Sigmoid colon (tissue), 4 donors: ENCODE measurements around the gene KCNH1.

Source experiments
- EP300 ChIP-seq, 4 donors: sonication (generic); formaldehyde crosslinking; IDR thresholded peaks; one replicate each; pipeline ENCODE4 v1.6.1; 2017; ENCODE audit warnings: antibody characterized with exemption in 4 of 4
- POLR2A ChIP-seq, 2 donors: fragments of 450-650 bp; IDR thresholded peaks; one replicate each; pipeline ENCODE4 v1.6.1; 2016; ENCODE audit warnings: antibody characterized with exemption in 2 of 2, mild to moderate bottlenecking in 2 of 2, moderate library complexity in 2 of 2
- TF ChIP-seq, protein P1 (sequence below), 4 experiments: fragments of 450-650 bp in 3 of 4; fragments of 200-600 bp in 1 of 4; IDR thresholded peaks; one replicate each; pipeline ENCODE4 v1.5.1; 2016 to 2019; ENCODE audit warnings: antibody characterized with exemption in 4 of 4, mild to moderate bottlenecking in 3 of 4, moderate library complexity in 2 of 4

DNA sequence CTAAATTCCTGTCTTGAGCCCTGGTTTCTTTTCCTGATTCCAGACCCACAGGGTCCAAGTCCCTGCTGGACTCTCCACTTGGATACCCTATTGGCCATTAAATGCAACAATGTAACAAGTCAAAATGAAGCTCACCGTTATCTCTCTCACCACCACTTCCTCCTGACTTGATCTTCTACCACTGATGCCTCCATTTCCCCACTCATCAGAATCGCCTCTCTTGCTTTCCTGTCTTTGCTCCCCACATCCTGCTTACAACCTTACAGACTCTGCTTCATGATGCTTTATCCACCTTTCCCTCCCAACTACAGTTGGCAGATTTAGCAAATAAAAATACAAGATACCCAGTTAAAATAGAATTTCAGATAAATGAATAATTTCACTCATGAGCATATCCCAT is 343.8 kb downstream of the KCNH1 start:
- TF ChIP-seq POLR2A (IDR thresholded peaks at IDR 0.05): no peak
- TF ChIP-seq, protein P1, sequence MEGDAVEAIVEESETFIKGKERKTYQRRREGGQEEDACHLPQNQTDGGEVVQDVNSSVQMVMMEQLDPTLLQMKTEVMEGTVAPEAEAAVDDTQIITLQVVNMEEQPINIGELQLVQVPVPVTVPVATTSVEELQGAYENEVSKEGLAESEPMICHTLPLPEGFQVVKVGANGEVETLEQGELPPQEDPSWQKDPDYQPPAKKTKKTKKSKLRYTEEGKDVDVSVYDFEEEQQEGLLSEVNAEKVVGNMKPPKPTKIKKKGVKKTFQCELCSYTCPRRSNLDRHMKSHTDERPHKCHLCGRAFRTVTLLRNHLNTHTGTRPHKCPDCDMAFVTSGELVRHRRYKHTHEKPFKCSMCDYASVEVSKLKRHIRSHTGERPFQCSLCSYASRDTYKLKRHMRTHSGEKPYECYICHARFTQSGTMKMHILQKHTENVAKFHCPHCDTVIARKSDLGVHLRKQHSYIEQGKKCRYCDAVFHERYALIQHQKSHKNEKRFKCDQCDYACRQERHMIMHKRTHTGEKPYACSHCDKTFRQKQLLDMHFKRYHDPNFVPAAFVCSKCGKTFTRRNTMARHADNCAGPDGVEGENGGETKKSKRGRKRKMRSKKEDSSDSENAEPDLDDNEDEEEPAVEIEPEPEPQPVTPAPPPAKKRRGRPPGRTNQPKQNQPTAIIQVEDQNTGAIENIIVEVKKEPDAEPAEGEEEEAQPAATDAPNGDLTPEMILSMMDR (IDR thresholded peaks at IDR 0.05): no peak
- no peak for TF ChIP-seq EP300 (IDR thresholded peaks at IDR 0.05)
